ENCODE data around the gene EPYC.

GRCh38 chr12:90921536-90921935 lies 83.2 kb downstream of the EPYC start:
- TF ChIP-seq CTCF (IDR thresholded peaks at IDR 0.05; ENCODE audit: low read depth, low read length) (no peak), POLR2A (IDR thresholded peaks at IDR 0.05; ENCODE audit: extremely low read depth, insufficient read length) (no peak), MAX (IDR thresholded peaks at IDR 0.05; ENCODE audit: low read depth, low read length) (no peak)

All from NB4 (cell line).